Thoracic aorta (tissue), 2 donors: ENCODE data around the gene HHIPL2. TPM values are rescaled to one million over a fixed set of nuclear protein-coding genes. Genes with fewer than 3 reads are reported as not detected.

ENCODE experiments used
- ATAC-seq: fragments of 150-250 bp; one replicate; pipeline ENCODE4 v1.8.0; 2017; ENCODE audit warnings: low read depth; ENCODE audit not compliant: insufficient number of reproducible peaks, low FRiP score
- DNase-seq: peaks from one replicate; pipeline ENCODE4 v3.0.0-alpha.2; 2020; ENCODE audit warnings: low spot score
- H3K27ac ChIP-seq, 2 donors: fragments of 200-600 bp; sonication (generic); 1 replicate in 1 of 2; 2 replicates in 1 of 2; pipeline ENCODE4 v1.5.1; 2016; ENCODE audit warnings: mild to moderate bottlenecking in 2 of 2, moderate library complexity in 2 of 2
- H3K27me3 ChIP-seq: fragments of 200-600 bp; sonication (generic); replicated peaks from 2 replicates; pipeline ENCODE4 v1.6.0; 2016; ENCODE audit warnings: mild to moderate bottlenecking; ENCODE audit not compliant: insufficient read depth
- H3K36me3 ChIP-seq: fragments of 200-600 bp; sonication (generic); one replicate; pipeline ENCODE4 v1.5.1; 2016
- H3K4me1 ChIP-seq, 2 donors: fragments of 200-600 bp; sonication (generic); 1 replicate in 1 of 2; 2 replicates in 1 of 2; pipeline versions ENCODE4 v1.5.1 to v1.6.0; 2016; ENCODE audit warnings: low read depth in 2 of 2, mild to moderate bottlenecking in 1 of 2; ENCODE audit not compliant: control insufficient read depth in 1 of 2
- H3K4me3 ChIP-seq: fragments of 200-600 bp; sonication (generic); 2 replicates; pipeline ENCODE4 v1.5.1; 2016; ENCODE audit warnings: mild to moderate bottlenecking
- H3K9me3 ChIP-seq: fragments of 200-600 bp; sonication (generic); 2 replicates; pipeline ENCODE4 v1.5.1; 2016
- CTCF ChIP-seq: fragments of 200-600 bp; sonication (generic); IDR thresholded peaks from one replicate; pipeline ENCODE4 v1.5.1; 2019; ENCODE audit warnings: antibody characterized with exemption
- total RNA-seq, 2 donors: library from RNA; depleted of rRNA; stranded (reverse); fragments of >200 nt; gene quantifications; one replicate each; pipeline versions ENCODE4 v1.1.0 to v1.2.3, GENCODE V29; 2016

Gene HHIPL2
- total RNA-seq, 2 donors from 2014 or later, result not detected

DNA sequence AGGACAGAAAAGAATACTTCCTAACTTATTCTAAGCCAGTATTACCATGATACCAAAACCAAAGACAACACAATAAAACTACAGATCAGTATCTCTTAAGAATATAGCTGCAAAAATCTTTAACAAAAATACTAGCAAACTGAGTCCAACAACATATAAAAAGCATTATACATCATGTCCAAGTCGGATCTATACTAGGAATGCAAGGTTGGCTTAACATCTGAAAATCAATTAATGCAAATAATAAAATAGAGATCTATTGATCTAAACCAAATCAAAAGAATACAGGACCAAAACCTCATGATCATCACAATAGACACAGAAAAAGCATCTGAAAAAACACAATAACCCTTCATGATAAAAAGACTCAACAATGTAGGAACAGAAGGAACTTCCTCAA lies 22.9 kb upstream of the HHIPL2 start:
- no peak for DNase-seq
- Histone ChIP-seq H3K36me3 (peaks cover 13% of the 10 kb centered on the region), H3K9me3 (no peaks in the 10 kb centered on the region), H3K4me1 (no peaks in the 10 kb centered on the region), H3K27me3 (no peaks in the 10 kb centered on the region), H3K4me3 (no peak overlapping the region), H3K27ac (no peak overlapping the region)
- no peak for ATAC-seq
- TF ChIP-seq CTCF, result no peak

DNA sequence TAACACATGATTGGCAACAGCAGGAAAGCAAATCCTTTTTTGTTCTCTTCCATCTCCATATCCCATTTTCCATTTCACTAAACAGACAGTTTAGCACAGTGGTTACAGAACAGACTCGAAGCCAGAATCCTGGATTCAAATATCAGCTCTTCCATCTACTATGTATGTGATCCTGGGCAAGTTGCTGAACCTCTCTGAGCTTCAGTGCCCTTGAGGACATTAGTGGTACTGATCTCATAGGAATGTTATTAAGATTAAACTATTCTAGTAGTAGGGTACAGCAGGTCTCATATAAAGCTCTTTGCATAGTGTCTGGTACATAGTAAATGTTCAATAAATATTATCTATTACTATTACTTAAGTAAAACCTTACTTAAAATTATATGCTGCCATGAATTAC lies 13.8 kb upstream of the HHIPL2 start:
- no peaks in the 10 kb centered on the region for H3K9me3 ChIP-seq
- H3K36me3 ChIP-seq, result peaks cover 3% of the 10 kb centered on the region
- no peak overlapping the region for H3K4me3 ChIP-seq
- no peak for DNase-seq
- H3K27me3 ChIP-seq, result no peaks in the 10 kb centered on the region
- no peak overlapping the region for H3K27ac ChIP-seq
- no peak for ATAC-seq
- no peaks in the 10 kb centered on the region for H3K4me1 ChIP-seq
- no peak for TF ChIP-seq CTCF

GRCh38 chr1:222557574-222557973 lies 9.7 kb upstream of the HHIPL2 start:
- H3K4me3 ChIP-seq, result no peak overlapping the region
- H3K4me1 ChIP-seq, result peaks cover 0 to 5% of the 10 kb centered on the region in 2 donors
- no peak overlapping the region for H3K27ac ChIP-seq
- ATAC-seq, result no peak
- H3K27me3 ChIP-seq, result no peaks in the 10 kb centered on the region
- H3K36me3 ChIP-seq, result peaks cover 3% of the 10 kb centered on the region
- H3K9me3 ChIP-seq, result no peaks in the 10 kb centered on the region
- no peak for DNase-seq
- TF ChIP-seq CTCF, result no peak

DNA sequence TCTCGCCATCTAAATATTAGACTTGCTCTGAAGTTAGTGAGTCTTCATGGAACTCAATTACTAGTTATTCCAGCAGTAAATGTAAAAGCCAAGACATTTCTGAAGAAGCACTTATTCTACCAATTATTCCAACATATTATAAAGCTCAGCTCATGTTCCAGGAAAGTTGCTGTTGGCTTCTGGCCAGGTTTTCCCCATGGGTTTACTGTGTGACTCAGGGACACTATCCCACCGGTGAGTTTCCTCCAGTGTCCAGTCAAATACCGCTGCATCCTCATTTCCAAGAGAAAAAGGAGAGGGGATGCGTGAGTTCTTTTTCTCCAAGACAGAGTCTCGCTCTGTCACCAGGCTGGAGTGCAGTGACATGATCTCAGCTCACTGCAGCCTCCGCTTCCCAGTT lies 9.2 kb upstream of the HHIPL2 start:
- no peak for DNase-seq
- Histone ChIP-seq H3K36me3 (peaks cover 3% of the 10 kb centered on the region), H3K4me3 (no peak overlapping the region), H3K4me1 (peaks cover 0 to 5% of the 10 kb centered on the region in 2 donors), H3K27ac (no peak overlapping the region), H3K9me3 (no peaks in the 10 kb centered on the region), H3K27me3 (no peaks in the 10 kb centered on the region)
- no peak for ATAC-seq
- TF ChIP-seq CTCF, result no peak

- Histone ChIP-seq H3K27me3 (no peaks in the 10 kb centered on the region), H3K4me3 (no peak overlapping the region), H3K36me3 (peaks cover 3% of the 10 kb centered on the region), H3K27ac (no peak overlapping the region), H3K4me1 (peaks cover 0 to 5% of the 10 kb centered on the region in 2 donors), H3K9me3 (no peaks in the 10 kb centered on the region)
- DNase-seq (no peak), ATAC-seq (no peak)
- no peak for TF ChIP-seq CTCF
These were observed 8.2 kb upstream of the HHIPL2 start for GRCh38 chr1:222555992-222556615.
